ENCODE results near the gene LRRC8B.

Gene LRRC8B

DNA sequence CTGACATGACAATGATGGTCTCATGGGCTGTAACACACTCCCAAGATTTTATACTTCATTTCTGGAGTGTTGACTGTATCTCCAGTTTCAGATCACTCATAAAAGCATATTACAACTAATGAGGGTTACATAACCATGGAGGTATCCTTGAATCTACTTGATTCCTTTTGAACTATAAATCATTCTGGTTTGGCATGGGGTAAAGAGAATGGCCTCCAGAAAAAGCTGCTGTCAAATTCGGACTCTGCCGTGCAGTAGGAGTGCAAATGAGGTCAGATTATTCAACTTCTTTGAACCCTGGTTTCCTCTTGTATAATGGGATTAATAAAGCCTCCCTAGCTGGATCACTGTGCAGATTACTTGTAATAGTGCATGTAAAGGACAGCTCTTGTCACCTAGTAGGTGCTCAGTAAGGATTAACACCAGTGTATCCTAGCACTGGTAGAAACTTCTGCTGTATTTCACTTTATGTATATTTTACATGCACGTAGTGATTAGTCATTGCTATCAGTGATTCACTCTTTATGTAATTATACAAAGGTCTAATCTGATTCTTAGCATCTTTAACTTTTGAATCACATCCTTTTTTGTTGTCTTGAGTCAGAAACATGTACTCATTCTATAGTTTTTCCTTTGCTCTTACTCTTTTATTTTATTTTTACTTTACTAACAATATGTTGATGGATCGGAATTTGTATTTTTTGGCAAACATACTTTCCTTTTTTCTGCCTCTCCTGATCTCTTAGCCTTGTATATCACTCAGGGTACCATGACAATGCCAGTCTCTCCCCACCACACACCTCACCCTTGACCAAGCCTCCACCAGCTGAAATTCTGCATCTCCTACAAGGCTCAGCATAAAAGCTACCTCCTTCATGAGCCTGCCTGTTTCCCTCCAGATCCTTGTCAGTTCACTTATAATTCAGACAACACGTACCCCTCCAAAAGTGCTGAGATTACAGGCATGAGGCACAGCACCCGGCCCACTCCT, 111.5 kb downstream of the LRRC8B start:
- H3K4me1 ChIP-seq (ENCODE audit: control insufficient read depth, insufficient read depth, low read length) = peaks cover 7% of the 10 kb centered on the region
- H3K4me3 ChIP-seq (ENCODE audit: low read length in 2 of 2) = no peak overlapping the region
- H3K27me3 ChIP-seq (ENCODE audit: control insufficient read depth in 1 of 2, insufficient read depth in 2 of 2, low read length in 2 of 2) = no peaks in the 10 kb centered on the region
- no peaks in the 10 kb centered on the region for H3K9me3 ChIP-seq (ENCODE audit: control insufficient read depth in 2 of 2, low read length in 2 of 2)
- no peaks in the 10 kb centered on the region for H3K36me3 ChIP-seq (ENCODE audit: control insufficient read depth in 2 of 2, insufficient read depth in 2 of 2, low read length in 2 of 2)
- H3K9ac ChIP-seq (ENCODE audit: low read length in 2 of 2) = no peak overlapping the region
- H3K27ac ChIP-seq (ENCODE audit: low read length) = no peak overlapping the region

DNA sequence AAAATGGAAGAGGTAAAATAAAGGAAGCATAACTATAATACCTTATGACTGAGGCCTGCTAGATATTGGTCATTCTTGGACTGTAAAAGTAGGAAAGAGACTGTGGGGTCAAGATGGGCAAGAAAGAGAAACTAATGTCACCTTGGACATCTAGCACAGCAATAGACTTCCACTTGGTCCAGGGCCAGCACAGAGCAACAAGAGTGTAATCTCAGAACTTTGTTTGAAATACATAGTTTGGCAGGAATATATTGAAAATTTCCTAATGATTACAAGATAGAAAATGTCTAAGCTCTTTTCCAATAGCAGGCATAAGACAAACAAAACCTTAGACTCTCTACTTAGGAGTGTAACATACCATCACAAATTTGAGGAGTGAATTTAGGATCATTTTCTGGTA, 112.9 kb downstream of the LRRC8B start:
- Histone ChIP-seq H3K27ac (ENCODE audit: low read length) (no peak overlapping the region), H3K27me3 (ENCODE audit: control insufficient read depth in 1 of 2, insufficient read depth in 2 of 2, low read length in 2 of 2) (no peaks in the 10 kb centered on the region)

DNA sequence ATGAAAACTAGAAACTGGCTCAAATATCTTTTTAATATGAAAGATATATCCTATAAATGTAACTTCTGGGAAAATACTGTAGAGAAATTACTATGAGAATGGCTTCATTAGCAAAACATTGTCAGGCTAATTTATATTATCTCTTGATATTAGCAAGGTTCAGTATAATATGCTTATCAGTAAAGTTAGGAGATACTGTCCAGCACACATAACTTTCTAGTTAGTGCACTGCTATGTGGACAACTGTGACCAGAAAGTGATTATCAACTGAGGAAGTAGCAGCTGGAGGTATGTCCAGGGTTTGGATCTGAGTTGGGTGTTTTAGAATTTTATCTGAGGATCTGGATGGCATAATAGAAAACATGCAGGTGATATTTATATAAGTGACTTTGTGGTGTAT, 115.8 kb downstream of the LRRC8B start:
- Histone ChIP-seq H3K9ac (ENCODE audit: low read length in 2 of 2) (no peak overlapping the region), H3K4me3 (ENCODE audit: low read length in 2 of 2) (no peak overlapping the region), H3K27ac (ENCODE audit: low read length) (no peak overlapping the region), H3K27me3 (ENCODE audit: control insufficient read depth in 1 of 2, insufficient read depth in 2 of 2, low read length in 2 of 2) (no peaks in the 10 kb centered on the region), H3K4me1 (ENCODE audit: control insufficient read depth, insufficient read depth, low read length) (no peaks in the 10 kb centered on the region), H3K9me3 (ENCODE audit: control insufficient read depth in 2 of 2, low read length in 2 of 2) (no peaks in the 10 kb centered on the region), H3K36me3 (ENCODE audit: control insufficient read depth in 2 of 2, insufficient read depth in 2 of 2, low read length in 2 of 2) (no peaks in the 10 kb centered on the region)

More for the DNA sequence above, 112.9 kb downstream of the LRRC8B start:
- H3K9me3 ChIP-seq (ENCODE audit: control insufficient read depth in 2 of 2, low read length in 2 of 2) = no peaks in the 10 kb centered on the region
- no peak overlapping the region for H3K4me3 ChIP-seq (ENCODE audit: low read length in 2 of 2)
- H3K4me1 ChIP-seq (ENCODE audit: control insufficient read depth, insufficient read depth, low read length) = peaks cover 3% of the 10 kb centered on the region
- H3K9ac ChIP-seq (ENCODE audit: low read length in 2 of 2) = no peak overlapping the region
- no peaks in the 10 kb centered on the region for H3K36me3 ChIP-seq (ENCODE audit: control insufficient read depth in 2 of 2, insufficient read depth in 2 of 2, low read length in 2 of 2)

DNA sequence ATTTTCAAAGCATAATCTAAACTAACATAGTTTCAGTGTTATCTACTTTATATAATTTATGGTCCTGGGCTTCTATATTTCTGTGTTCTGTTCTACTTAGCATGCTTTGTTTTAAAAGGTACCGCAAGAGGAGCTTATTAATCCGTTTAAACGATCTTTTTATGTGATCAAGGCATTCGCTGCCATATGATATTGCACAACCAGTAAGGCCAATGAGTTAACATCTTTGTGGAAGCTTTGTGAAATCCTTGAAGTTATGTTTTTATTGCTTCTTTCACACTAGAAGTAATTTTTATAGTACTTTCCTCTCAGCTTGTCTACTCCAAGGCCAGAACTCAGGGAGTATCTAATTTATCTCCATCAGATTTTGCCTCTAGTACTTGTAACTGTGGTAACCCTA, 117.2 kb downstream of the LRRC8B start:
- Histone ChIP-seq H3K27me3 (ENCODE audit: control insufficient read depth in 1 of 2, insufficient read depth in 2 of 2, low read length in 2 of 2) (no peaks in the 10 kb centered on the region), H3K9me3 (ENCODE audit: control insufficient read depth in 2 of 2, low read length in 2 of 2) (no peaks in the 10 kb centered on the region), H3K36me3 (ENCODE audit: control insufficient read depth in 2 of 2, insufficient read depth in 2 of 2, low read length in 2 of 2) (no peaks in the 10 kb centered on the region), H3K4me3 (ENCODE audit: low read length in 2 of 2) (no peak overlapping the region), H3K27ac (ENCODE audit: low read length) (no peak overlapping the region), H3K9ac (ENCODE audit: low read length in 2 of 2) (no peak overlapping the region), H3K4me1 (ENCODE audit: control insufficient read depth, insufficient read depth, low read length) (no peaks in the 10 kb centered on the region)

DNA sequence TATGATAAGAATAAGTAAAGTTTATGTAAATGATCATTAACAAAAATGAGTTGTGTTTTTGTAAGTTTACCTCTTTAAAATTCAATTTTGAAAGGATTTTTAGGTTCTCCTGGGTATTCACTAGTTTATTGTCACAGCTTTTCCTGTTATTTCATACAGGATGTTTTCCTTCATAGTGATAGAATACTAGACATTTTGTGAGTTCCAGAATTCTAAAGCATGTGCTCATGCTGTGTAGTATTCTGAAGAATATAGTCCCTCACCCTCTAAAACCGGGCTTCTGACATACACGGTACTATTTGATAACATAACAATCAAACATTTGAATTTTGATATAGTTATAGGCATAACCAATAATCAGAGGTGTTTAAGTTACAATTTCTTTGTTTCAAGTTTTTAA, 118.9 kb downstream of the LRRC8B start:
- no peaks in the 10 kb centered on the region for H3K4me1 ChIP-seq (ENCODE audit: control insufficient read depth, insufficient read depth, low read length)
- H3K4me3 ChIP-seq (ENCODE audit: low read length in 2 of 2) = no peak overlapping the region
- no peak overlapping the region for H3K27ac ChIP-seq (ENCODE audit: low read length)
- H3K9ac ChIP-seq (ENCODE audit: low read length in 2 of 2) = no peak overlapping the region
- H3K9me3 ChIP-seq (ENCODE audit: control insufficient read depth in 2 of 2, low read length in 2 of 2) = no peaks in the 10 kb centered on the region
- H3K36me3 ChIP-seq (ENCODE audit: control insufficient read depth in 2 of 2, insufficient read depth in 2 of 2, low read length in 2 of 2) = no peaks in the 10 kb centered on the region
- no peaks in the 10 kb centered on the region for H3K27me3 ChIP-seq (ENCODE audit: control insufficient read depth in 1 of 2, insufficient read depth in 2 of 2, low read length in 2 of 2)

DNA sequence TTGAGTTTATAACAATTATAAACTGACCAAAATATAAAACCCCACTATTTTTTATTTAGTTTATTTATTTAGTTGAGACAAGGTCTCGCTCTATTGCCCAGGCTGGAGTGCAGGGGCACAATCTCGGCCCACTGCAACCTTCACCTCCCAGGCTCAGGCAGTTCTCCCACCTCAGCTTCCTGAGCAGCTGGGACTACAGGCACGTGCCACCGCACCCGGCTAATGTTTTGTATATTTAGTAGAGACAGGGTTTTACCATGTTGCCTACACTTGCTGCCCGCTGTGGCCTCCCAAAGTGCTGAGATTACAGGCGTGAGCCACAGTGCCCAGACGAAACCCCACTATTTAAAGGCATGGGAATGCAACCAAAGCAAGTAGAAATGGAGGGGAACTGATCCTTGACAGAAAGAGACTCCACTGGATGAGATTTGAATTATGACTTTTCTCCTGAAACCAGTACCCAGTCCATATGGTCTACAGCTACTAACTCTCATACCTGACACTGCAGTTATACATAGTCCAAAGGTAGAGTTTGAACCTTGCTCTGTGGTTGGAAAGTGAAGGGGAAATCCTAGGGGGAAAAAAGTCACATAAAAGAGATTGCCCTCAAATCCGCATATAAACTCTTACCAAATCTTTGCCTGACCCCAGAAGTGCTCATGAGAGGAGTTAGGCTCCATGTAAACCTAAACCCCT, 119.6 kb downstream of the LRRC8B start:
- Histone ChIP-seq H3K9ac (ENCODE audit: low read length in 2 of 2) (no peak overlapping the region), H3K27me3 (ENCODE audit: control insufficient read depth in 1 of 2, insufficient read depth in 2 of 2, low read length in 2 of 2) (no peaks in the 10 kb centered on the region), H3K4me1 (ENCODE audit: control insufficient read depth, insufficient read depth, low read length) (no peaks in the 10 kb centered on the region), H3K9me3 (ENCODE audit: control insufficient read depth in 2 of 2, low read length in 2 of 2) (no peaks in the 10 kb centered on the region), H3K27ac (ENCODE audit: low read length) (no peak overlapping the region), H3K4me3 (ENCODE audit: low read length in 2 of 2) (no peak overlapping the region), H3K36me3 (ENCODE audit: control insufficient read depth in 2 of 2, insufficient read depth in 2 of 2, low read length in 2 of 2) (no peaks in the 10 kb centered on the region)

DNA sequence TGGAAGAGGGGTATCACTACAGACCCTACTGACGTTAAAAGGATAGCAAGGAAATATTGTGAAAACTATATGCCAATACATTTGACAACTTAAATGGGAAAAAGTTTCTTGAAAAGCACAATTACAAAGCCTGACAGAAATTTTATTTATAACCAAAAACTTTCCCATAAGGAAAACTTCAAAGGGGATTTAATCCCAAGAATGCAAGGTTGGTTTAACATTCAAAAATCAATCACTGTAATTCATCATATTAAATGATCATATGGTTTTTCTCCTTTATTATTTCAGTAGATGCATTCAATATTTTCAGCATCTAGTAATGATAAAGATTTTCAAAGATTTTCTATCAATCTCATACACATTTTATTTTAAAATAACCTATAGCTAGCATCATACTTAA, 121.6 kb downstream of the LRRC8B start:
- Histone ChIP-seq H3K4me3 (ENCODE audit: low read length in 2 of 2) (no peak overlapping the region), H3K9me3 (ENCODE audit: control insufficient read depth in 2 of 2, low read length in 2 of 2) (no peaks in the 10 kb centered on the region), H3K27me3 (ENCODE audit: control insufficient read depth in 1 of 2, insufficient read depth in 2 of 2, low read length in 2 of 2) (no peaks in the 10 kb centered on the region), H3K4me1 (ENCODE audit: control insufficient read depth, insufficient read depth, low read length) (no peaks in the 10 kb centered on the region), H3K27ac (ENCODE audit: low read length) (no peak overlapping the region), H3K9ac (ENCODE audit: low read length in 2 of 2) (no peak overlapping the region), H3K36me3 (ENCODE audit: control insufficient read depth in 2 of 2, insufficient read depth in 2 of 2, low read length in 2 of 2) (no peaks in the 10 kb centered on the region)
